ENCODE results near the gene ARHGEF11. TPM values are rescaled to one million over a fixed set of nuclear protein-coding genes. Genes with fewer than 3 reads are reported as not detected.
"Not testable (repeated sequence)": the region's sequence is repeated elsewhere in the genome, so short reads cannot be mapped to it uniquely, and the experiment has no call there.

The ARHGEF11 gene
- polyA plus RNA-seq, 5 donors: 29.6 to 40.2 (median 37.0) TPM

DNA sequence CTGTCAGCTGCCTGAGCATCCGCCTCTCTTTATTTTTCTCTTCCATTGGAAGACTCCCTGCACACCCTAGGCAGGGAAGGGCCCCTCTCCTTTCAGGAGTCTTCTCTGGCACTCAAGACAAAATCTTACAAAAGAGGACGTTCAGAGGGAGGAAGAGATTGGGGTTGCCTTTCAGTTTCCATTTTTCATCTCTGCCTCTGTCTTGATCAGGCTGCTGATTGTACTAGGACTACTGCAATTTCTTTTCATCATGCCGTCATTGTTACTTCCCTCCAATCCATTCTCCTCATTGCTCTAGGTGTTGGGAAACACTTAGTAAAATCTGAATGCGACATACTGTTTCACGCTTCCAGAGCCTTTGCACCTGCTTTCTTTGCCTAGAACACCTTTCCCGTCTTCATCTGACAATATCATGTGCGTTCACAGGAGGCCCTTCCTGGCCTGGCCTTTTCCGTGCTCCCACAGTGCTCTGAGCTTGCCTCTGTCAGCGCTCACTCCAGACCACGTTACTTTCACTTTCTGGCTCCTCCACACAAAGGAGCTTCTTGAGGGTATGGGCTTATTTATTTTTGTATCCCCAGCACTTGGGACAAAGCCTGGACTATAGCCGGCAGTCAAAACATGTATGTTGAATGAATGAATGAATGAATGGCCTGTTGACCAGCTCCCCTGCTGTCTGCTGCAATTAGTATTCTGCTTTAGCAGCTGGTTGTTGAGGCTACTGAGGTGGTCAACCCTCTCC, 114.2 kb downstream of the ARHGEF11 start:
- no peak for DNase-seq

GRCh38 chr1:156930483-156930882, 115.1 kb downstream of the ARHGEF11 start:
- DNase-seq: no peak

- DNase-seq: no peak
Observed at GRCh38 chr1:156929596-156930238, 115.8 kb downstream of the ARHGEF11 start.

DNA sequence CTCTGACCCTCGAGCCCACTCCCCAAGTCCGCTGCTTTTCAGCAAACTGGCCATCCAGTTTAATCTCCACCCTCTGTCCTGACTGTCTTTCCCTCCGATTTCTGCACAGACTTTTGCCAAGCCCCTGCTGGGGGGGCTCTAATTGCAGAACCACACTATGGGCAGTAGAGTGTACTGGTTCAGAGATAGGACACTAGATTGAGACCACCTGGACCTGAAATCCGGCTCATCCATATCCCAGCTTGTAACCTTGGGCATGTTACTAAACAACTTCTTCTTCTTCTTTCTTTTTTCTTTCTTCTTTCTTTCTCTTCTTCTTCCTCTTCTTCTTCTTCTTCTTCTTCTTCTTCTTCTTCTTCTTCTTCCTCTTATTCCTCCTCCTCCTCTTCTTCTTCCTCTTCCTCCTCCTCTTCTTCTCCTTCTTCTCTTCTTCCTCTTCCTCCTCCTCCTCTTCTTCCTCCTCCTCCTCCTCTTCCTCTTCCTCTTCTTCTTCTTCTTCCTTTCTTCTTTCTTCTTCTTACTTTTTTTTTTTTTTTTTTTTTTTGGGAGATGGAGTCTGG, 117.4 kb downstream of the ARHGEF11 start:
- no peak for DNase-seq

- peak; percentile 51 to 59 for DNase-seq
Observed at GRCh38 chr1:156927215-156928042, 118.1 kb downstream of the ARHGEF11 start.

- DNase-seq: not testable (repeated sequence)
Observed at GRCh38 chr1:156926695-156927094, 118.8 kb downstream of the ARHGEF11 start.

DNA sequence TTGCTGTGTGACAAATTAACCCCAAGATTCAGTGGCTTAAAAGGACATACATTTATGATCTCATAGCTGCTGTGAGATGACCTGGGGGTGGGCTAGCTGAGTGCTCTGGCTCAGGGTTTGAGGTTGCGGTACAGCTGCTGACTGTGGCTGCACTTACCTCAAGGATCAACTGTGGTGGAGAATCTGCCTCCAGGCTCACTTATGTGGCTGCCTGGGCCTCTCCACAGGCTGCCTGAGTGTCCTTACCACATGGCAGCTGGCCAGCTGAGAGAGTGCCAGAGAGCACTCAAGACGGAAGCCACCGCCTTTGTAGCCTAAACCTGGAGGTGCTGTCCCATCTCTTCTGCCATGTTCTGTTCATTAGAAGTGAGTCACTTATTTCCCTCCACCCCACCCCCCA, 119.4 kb downstream of the ARHGEF11 start:
- peak; percentile 50 to 60 for DNase-seq

DNA sequence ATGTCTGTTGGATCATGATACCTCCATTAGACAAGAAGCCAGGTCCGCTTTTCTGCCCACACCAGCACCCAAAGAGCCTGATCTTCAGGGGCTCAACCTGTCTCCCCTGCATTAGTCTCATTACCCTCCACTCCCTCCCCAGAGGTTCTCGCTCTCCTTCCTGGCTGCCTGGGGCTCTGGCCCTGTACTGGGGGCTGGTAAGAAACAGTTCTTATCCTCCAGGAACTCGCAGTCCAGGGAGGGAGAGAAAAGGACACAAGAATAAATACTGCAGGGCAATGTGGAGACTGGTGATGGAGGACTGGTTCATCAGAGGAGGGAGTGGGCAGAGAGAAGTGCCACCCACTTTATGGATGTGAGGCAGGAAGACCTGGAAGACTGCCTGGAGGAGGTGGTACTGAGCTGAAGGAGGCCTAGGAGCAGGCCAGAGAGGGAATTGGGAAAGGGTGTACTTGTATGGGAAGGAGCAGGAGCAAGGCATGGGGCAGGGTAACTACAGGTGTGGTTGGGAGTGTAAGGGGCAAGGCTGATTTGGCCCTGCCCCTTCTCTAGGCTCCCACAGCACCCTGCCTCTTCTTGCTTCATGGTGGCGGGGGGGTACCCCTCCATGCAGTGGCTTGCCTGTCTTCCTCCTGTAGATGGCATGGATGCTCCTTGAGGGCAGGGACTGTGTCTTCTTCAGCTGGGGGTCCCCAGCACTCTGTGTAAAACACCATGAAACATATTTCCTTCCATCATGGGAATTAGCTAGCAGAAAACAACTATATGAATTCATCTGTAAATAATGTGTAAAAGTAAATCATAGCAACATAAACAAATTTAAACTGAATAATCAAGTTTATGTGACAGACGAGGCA, 120.2 kb downstream of the ARHGEF11 start:
- DNase-seq: no peak

DNA sequence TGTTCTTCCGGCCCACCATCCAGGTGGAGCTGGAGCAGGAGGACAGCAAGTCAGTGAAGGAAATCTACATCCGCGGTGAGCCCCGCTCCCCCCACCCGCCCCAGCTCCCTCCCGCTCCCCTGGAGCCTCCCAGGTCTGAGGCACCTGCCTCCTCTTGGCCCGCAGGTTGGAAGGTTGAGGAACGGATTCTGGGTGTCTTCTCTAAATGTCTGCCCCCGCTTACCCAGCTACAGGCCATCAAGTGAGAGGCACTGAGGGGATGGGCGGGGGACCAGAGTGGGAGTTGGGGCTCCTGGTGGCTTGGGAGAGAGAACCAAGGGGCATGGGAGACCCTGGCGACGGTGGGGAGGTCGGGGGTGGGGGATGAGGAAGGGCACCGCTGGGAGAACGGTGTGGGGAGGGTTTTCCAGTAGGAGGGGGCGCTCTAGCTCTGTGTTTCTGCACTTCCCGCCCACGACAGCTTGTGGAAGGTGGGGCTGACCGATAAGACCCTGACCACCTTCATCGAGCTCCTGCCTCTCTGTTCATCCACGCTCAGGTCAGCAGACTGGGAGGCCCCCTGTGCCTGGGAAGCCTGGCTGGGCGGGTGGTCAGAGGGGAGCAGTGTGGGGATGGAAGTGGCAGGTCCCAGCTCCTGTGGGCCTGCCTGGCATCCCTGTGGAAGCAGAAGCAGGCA, 120.9 kb downstream of the ARHGEF11 start:
- no peak for DNase-seq

DNA sequence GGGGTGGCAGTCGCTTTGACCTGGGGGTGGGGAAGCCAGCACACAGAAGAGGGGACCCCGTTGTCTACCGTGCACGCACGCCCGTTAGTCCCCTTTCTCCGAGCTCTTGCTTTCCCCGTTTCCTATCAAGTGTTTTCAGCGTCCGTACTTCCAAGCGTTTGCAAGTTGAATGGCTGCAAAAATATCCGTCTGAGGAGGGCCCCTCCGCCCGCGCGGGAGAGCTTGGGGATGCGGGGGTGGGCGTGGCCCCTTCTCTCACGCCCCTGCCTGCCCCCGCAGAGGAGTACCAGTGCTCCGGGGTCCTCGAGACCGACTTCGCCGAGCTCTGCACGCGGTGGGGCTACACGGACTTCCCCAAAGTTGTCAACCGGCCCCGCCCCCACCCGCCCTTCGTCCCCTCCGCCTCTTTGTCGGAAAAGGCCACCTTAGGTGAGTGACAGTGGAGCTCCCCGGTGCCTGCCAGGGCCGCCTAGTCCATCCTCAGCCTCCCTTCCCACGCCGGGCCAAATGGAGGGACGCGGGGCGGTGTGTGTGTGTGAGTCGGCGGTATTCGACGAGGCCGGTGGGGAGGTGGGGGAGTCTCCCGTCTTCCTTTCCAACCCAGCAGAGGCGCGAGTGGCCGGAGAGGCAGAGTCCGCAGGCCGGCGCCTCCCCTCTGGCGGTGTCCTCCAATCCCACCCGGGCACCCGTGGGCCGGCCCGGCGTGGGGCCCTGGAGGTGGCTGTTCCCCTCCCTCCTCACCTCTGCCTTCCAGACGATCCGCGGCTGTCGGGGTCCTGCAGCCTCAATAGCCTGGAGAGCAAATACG, 121.7 kb downstream of the ARHGEF11 start:
- no peak for DNase-seq

GRCh38 chr1:156922986-156923669, 122.4 kb downstream of the ARHGEF11 start:
- DNase-seq: no peak

GRCh38 chr1:156921053-156921529, 124.5 kb downstream of the ARHGEF11 start:
- DNase-seq: no peak

DNA sequence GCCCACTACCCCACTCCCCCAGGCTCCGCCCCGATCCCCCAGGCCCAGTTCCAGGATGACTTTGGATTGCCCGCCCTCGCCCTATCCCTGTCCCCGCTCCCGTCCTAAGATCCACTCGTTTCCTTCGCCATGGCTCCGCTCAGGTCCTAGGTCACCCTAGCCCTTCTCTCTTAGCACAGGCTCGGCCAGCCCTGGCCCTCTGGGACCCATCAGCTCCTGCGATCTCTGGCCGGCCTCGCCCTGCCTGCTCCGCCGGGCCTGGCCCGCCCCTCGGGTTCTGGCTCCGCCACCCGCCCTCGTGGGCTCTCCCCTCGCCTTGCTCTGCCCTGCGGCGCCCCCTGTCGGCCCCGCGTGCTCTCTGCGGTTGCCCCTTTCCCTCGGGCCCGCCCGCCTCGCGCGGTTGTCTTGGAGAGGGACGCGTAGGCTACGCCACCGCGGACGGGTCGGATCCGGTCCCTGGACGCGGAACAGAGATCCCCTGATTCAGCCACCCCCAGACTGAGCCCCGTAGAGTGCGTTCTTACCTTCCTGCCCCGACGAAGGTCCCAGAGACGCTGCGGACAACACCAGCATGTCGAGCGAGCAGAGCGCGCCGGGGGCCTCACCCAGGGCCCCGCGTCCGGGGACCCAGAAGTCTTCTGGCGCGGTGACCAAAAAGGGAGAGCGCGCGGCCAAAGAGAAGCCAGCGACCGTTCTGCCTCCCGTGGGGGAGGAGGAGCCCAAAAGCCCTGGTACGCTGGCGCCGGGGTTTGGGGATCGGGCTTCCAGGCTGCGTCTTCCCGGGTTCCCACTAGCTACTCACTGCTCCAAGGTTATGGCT, 125.1 kb downstream of the ARHGEF11 start, which contains the start of gene LRRC71:
Gene LRRC71 (plus strand): TSS at position 400 of the 820 bp plus-strand sequence. CDS start 172 bp downstream, at position 572.
- peak; percentile 74 to 76 for DNase-seq

- DNase-seq: no peak
Observed at GRCh38 chr1:156914440-156914856, 131.1 kb downstream of the ARHGEF11 start.

DNA sequence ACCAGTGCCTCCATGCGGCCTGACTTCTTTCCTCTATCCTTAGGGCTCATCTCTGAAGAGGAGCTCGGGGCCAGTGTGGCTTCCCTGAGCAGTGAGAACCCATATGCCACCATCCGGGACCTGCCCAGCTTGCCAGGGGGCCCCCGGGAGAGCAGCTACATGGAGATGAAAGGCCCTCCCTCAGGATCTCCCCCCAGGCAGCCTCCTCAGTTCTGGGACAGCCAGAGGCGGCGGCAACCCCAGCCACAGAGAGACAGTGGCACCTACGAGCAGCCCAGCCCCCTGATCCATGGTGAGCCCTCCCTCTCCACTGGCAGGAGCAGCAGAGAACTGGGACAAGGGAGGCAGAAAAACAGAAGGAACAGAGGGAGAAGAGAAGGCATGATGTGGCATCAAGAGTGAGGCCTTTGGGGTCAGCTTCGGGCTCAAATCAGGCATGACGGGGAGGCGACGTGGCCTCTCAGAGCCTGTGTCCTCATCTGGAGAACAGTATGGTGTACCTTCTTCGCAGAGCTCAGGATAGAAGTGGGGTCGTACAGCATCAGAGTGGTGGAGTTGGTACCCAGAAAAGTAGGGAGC, 131.6 kb downstream of the ARHGEF11 start:
- no peak for DNase-seq

DNA sequence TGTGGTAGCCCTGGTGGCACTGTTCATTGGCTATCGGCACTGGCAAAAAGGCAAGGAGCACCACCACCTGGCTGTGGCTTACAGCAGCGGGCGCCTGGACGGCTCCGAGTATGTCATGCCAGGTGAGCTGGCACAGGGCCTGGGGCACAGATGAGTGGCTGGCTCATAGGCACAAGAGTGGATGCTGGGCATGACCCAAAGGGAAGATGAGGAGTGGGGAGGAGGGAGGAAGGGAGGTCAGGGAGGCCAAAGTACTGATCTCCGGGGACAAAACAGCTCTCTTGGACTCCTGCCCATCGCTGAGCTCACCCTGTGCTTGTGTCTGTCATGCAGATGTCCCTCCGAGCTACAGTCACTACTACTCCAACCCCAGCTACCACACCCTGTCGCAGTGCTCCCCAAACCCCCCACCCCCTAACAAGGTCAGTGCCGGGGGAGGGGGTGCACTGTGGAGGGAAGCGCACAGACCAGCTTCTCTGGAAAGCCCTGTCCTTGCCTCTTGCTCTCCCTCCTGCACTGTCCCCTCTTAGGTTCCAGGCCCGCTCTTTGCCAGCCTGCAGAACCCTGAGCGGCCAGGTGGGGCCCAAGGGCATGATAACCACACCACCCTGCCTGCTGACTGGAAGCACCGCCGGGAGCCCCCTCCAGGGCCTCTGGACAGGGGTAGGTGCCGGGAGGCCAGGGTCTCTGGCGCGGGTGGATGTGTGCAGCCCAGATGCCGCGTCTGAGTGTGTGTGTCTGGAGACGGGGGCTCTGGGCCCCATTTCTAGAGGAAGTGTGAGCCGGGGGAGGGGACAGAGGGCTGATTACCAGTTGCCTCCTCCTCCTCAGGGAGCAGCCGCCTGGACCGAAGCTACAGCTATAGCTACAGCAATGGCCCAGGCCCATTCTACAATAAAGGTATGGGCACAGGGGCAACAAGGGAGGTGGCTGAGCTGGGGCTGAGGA, 132.4 kb downstream of the ARHGEF11 start:
- DNase-seq: no peak

Measured in right lung (tissue), 5 donors.